LNCAP (cell line): ENCODE data around the gene PTPRT.

Experiments
- CTCF ChIP-seq: fragments of 450-650 bp; IDR thresholded peaks from 2 replicates; pipeline ENCODE4 v1.5.1; 2017; ENCODE audit warnings: mild to moderate bottlenecking

PTPRT gene

GRCh38 chr20:43057317-43057716, 132.4 kb downstream of the PTPRT start:
- no peak for TF ChIP-seq CTCF

- no peak for TF ChIP-seq CTCF
These were observed 134.4 kb downstream of the PTPRT start for GRCh38 chr20:43055181-43055884.

- TF ChIP-seq CTCF = no peak
These were observed 137.2 kb downstream of the PTPRT start for GRCh38 chr20:43052532-43052931.

- no peak for TF ChIP-seq CTCF
These were observed 142.7 kb downstream of the PTPRT start for GRCh38 chr20:43046966-43047365.

- no peak for TF ChIP-seq CTCF
These were observed 145.8 kb downstream of the PTPRT start for GRCh38 chr20:43043887-43044286.

- no peak for TF ChIP-seq CTCF
These were observed 149.3 kb downstream of the PTPRT start for GRCh38 chr20:43040427-43040826.

GRCh38 chr20:43037605-43038309, 151.9 kb downstream of the PTPRT start:
- TF ChIP-seq CTCF = no peak
